NCI-H748 (cell line): ENCODE data around the gene ADAT3.
A peak's percentile ranks its signal among the peaks of the same experiment; 100 is the strongest.
"Not testable (repeated sequence)": the region's sequence is repeated elsewhere in the genome, so short reads cannot be mapped to it uniquely, and the experiment has no call there.

Experiments used
- DNase-seq: peaks from one replicate; lab custom pipeline; 2025; ENCODE audit not compliant: unreplicated experiment; lab: John Stamatoyannopoulos, UW

Gene ADAT3

DNA sequence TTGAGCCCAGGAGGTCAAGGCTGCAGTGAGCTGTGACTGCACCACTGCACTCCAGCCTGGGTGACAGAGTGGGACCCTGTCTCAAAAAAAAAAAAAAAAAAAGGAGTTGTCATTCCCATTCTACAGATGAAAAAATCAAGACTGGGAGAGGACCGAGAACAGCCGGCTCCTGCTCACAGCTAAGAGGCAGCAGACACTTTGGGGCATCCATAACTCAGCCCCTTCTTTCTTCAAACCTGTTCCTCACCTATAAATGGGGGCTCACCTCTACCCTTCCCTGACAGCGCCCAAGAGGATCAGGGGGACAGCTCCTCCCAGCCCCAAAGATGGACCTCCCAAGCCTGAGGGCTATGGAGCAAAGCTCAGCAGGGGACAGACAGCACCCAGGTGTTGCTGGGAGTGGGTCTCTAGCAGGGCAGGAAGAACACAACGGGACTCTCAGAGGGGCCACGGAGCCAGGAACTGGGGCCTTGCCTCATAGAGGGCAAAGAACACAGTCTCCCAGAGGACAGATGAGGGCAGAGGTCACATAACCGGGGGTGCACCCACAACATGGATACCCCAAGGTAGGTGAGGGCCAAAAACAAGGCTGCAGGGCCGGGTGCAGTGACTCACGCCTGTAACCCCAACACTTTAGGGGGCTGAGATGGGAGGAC lies 38.4 kb upstream of the ADAT3 start:
- DNase-seq = no peak

DNA sequence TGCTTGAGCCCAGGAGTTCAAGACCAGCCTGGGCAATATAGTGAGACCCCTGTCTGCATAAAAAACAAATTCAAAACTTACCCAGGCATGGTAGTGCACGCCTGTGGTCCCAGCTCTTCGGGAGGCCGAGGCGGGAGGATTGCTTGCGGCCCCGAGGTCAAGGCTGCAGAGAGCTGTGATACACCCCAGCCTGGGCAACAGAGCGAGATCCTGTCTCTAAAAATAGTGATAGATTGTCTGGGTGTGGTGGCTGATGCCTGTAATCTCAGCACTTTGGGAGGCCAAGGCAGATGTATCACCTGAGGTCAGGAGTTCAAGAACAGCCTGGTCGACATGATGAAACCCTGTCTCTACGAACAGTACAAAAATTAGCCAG lies 37.9 kb upstream of the ADAT3 start:
- no peak for DNase-seq

DNA sequence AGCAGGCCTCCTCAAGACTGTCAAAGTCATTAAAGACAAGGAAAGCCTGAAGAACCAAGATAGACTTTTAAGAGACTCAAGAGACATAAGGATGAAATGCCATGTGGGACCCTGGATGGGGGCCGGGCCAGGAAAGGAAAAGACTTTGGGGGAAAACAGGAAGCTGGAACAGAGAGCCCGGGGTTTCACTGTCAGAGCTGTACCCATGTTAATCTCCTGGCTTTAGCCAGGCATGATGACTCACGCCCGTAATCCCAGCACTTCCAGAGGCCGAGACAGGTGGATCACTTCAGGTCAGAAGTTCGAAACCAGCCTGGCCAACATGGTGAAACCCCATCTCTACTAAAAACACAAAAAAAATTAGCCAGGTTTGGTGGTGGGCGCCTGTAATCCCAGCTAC lies 36.2 kb upstream of the ADAT3 start:
- DNase-seq = no peak

DNA sequence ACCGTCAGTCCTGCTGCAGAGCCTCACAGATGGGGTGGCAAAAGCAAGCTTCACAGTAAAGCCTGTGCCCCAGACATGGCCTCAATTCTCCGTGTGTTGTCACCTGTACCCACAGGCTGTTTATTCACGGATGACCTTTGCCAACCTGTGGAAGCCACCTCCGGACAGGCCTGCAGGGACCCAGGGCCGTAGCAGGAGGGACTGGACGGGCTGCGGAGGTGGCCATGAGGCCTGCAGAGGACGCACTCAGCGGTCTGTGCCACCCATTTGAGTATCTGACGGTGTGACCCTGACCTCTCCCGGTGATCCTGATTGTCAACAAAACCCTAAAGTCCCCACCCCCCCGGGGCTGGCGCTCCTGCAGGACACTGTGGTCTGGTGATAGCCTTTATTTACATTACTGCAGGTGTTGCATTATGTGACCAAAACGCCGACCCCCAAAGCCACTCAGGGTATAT lies 34.0 kb upstream of the ADAT3 start:
- no peak for DNase-seq

DNA sequence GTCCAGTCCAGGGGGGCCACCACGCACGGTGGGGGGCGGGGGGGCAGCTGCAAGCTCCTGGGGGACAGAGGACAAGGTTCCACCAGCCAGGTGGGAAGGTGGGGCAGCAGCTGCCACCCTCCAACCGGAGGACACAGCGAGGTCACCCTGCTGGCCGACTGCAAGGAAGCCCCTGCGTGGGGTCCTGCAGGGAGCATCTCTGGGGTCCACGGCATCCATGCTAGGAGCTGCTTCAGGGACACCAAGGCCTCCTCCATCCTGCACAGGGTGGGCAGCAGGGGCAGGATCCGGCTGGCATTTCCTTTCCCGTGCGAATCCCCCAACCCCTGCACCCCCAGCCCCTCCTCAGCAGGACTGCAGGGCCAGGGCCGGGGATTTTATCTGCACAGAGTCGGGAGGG lies 33.6 kb upstream of the ADAT3 start:
- no peak for DNase-seq

DNA sequence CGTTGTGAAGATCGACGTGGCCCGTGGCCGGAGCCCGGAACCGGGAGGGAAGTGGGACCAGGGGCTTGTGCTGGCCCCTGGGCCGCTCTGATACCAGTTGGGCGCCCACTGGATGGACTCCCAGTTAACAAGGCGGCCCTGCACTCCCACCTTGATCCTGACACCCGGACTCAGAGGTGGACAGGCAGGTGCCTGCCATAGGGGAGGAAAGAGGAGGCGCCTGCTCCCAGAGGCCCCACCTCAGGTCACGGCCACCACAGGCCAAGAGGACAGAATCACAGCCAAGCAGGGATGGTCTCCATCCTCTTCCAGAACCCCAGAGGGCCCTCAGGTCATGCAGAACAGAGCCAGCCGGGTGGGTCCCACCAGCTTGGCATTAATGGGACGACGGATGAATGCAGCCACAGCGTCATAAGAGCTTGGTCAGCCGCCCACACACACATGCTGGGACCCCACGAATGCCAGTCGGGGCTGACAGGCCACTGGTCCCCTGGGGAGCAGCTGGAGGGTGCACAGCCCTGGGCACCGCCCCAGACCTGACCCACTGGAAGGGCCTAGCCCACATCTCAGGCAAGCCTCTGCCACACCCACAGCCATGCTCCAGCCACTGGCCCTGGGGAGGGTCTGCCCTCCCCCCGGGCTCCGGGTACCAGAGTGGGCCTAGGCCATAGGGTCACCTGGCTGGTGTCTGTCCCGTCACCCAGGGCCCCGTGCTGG lies 32.2 kb upstream of the ADAT3 start:
- DNase-seq = no peak

DNA sequence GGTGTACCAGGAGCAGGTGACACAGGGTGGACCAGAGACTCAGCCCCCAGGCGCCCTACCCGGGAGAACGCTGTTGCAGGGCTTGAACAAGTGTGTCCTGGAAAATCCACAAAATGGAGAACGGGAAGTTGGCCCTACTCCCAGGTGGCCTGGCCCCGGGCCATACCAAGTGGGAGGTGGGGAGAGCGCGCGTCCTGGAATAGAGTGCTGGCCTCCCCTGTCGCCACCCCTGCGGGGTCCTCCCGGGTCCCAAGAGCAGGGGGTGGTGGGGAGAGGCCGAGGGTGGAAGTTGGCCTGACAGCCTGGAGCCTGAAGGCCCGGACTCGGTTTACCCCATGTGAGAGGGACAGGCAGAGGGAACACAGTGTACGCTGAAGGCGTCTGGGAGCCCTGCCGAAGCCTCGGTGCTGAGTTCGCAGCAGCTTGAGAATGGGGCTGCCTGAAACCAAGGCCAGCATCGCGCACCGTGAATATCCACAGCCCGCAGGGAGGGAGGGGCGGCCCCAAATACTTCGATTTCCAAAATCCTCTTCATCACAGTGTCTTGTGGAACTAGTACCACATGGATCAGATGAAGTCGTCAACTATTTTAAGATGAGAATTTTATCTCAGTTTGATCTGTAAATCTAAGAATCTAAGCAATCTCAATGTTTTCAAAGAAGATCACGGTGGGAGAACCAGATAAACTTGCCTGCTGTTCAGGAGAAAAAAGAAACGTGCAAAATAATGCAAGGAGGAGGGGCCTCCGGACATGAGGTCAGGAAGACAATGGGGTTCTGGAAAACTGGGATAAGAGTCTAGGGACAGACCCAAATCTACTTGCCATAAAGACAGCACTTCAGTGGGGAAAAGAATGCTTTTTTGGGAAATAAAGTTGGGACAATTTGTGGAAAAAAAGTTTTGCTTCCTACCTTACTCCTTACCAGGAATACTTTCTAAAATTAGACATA lies 31.4 kb upstream of the ADAT3 start:
- DNase-seq = no peak

DNA sequence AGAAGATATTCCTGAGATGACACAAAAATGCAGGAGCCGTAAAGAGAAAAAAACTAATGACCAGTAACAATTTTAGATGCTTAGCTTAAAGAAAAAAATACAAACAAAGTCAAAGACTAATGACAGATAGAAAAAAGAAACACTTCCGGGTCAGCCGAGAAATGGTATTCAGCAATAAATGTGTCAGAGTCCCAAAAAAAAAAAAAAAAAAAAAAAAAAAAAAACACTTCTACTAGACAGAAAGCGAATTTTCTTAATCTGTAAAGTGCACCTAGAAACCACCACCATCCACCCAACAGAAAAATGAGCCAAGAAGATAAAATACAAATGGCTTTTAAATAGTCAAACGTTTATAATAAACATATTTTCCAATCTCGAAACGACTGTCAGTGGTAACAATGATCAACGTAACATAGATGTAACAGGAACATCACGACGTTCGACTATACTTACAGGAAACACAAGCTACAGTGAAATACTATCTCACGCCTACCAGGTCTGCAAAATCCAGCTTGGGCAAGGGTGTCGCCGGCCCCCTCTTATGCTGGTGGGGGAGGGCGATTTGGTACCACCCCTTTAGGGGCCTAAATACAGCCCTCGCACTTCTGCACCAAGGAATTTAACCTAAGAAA lies 30.5 kb upstream of the ADAT3 start:
- no peak for DNase-seq

DNA sequence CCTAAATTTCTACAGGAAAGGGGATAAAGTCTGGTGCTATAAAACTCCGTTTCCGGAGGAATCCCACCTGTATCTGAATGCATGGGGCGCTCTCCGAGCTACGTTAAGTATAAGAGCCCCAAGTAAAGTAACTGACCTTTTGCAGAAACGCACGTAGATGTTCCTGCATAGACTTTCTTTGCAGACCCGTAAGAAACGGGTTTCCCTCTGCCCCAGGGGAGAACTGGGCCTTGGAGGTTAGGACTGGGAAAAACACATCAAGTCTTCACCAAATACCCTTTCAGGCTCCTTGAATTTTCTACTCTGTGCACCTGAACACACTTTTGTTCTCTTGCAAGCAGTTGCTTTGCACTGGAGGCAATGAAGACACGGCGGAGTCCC lies 29.9 kb upstream of the ADAT3 start:
- not testable (repeated sequence) for DNase-seq

DNA sequence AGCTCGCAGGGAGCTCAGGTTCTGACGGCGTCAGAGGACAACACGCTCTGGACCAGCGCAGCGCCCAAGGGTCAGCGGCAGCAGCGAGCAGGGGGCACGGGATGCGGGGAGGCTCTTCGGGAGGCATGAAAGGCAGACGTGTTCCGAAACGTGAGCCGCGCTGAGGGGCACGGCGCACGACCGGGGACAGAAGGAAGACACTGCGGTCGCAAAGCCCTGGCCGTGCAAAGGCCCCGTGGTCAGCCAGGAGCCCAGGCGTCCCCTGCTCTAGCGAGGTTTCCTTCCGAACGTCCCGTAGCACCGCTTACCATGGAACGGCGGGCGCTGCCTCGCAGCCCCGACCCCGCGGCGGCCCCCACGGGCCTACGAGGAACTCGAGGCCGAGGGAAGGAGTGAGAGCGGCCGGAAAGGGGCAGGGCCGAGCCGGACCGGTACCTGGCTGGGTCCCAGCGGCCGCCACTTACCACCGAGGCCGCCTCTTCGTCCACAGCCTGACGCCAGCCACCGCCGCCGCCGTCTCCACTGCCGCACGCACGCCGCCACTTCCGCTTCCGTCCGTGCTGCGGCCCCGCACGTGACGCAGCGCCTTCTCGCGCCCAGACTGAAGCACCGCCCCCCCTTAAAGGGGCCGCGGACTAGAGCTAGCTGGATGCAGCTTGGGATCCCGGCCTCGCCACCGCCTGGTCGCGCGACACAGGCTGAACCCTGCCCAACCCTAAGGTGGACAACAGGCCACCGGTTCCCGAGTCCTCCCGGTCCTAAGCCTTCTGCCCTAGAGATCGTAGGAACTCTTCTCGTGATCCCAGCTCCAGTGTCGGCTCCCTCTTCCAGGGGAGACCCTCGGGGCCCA lies 29.3 kb upstream of the ADAT3 start:
- peak; percentile 89 for DNase-seq

DNA sequence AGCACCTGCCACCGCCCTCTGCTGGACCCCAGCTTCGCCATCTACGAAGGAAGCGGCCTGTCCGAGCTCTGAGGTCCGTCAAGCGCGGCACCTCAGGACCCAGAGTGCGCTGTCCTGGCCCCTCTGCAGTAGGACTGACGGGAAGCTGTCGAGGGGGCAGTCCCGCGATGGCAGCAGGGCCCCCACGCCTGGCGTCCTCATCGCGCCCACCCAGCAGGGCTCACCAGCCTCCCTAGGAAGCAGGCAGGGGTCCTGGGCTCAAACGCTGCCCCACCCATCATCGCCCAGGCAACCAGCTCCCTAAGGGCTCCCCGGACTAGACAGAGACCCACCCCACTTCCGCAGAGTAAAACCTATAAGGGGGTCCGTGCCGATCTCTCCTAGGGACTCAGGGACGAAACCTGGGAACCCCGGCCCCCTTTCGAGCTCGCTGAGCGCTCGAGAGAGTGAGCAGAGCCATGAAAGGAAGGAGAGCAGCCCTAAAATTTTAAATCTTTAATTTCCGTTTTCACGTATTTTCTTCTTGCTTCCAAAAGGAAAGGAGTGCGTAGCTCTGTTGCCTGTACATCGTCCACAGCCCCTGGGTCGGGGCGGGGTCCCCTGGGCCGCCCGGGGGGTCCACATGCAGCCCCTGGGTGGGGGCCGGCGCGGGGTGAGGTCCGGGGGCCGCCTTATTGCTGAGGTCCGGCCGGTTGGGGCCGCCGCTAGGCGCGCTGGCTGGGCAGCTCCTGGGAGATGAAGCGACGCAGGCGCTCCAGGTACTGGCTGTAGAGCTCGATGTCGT lies 28.5 kb upstream of the ADAT3 start:
- peak; percentile 56 for DNase-seq

DNA sequence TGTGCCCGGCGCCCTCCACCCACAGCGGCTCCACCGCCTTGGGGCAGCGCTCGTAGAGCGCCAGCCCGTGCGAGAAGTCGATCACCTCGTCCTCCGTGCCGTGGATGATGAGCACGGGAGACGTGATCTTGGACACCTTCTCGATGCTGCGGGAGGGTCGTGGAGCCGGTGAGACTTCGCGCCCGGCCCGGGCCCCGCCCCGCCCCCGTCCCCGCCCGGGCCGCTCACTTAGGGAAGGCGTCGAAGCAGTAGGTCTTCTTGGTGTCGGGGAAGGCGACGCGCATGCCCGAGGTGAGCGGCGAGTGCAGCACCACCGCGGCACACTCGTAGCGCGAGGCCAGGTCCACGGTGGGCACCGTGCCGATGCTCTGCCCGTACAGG lies 27.9 kb upstream of the ADAT3 start:
- DNase-seq = peak; percentile 24

DNA sequence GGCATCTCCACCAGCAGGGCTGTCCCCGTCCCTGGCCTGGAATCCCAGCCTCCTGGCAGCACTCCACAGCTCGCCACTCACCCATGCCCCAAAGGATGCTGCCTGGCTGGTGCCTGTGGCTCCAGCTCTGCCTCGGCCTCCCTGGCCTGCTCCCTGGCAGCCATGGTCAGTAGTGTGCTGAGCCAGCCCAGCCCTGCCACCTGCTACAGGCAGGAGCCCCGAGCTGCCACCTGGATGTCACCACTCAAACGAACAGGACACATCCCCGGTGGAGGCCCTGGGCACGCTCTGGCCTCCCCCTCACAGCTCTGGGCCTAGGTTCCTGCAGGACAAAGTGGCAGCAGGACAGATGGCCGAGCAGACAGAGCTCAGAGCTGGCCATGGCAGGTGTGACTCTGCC lies 26.6 kb upstream of the ADAT3 start:
- not testable (repeated sequence) for DNase-seq

DNA sequence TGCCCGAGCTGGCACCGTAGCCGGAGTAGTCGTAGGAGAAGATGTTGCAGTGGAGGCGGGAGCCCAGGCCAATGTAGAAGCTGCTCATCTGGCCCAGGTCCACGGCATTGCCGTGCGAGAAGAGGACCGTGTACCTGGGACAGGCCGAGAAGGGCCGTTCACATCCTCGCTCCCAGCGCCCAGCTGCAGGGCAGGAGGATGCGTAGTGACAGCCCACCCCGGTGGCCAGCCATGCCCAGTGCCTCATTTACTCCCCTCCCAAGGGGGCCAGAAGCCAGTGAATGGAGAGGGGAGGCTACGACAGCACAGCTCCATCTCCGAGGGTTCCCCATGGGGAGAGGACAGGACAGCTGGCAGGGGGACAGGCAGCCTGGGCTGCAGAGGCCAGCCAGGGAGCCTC lies 25.2 kb upstream of the ADAT3 start:
- not testable (repeated sequence) for DNase-seq

DNA sequence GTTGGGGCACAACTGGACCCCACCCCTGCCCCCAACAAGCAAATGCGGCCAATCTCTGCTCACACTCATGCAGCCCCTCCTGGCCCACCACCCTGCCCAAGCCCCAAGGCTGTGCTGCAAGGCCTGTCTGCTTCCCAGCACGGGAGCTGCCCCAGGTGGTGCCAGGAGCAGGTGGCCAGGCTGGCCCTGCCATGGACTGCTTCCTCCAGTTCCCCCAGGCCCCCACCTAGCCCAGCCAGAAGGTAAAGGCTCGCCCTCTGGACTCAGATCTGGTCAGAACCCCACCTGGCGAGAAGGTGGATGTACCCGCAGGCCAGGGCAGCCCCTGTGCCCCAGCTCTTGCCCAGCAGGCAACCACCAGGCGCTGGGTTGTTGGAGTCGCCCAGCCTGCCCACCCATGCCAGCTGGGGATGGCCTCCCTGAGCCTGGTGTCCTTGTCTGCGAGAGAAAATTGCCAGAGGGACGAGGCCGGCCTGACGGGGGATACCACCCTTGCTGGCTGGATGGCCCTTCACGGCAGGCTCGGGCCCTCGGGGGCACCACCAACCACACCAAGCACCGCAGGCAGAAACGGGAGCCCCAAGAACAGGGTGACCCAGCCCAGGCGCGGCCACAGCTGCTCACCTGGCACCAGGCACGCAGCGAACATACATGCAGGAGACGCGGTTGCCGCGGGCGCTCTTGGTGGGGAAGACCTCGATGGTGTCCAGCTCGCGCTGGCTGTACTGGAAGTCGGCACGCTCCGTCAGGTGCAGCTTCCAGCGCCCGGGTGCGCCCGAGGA lies 24.4 kb upstream of the ADAT3 start:
- no peak for DNase-seq

DNA sequence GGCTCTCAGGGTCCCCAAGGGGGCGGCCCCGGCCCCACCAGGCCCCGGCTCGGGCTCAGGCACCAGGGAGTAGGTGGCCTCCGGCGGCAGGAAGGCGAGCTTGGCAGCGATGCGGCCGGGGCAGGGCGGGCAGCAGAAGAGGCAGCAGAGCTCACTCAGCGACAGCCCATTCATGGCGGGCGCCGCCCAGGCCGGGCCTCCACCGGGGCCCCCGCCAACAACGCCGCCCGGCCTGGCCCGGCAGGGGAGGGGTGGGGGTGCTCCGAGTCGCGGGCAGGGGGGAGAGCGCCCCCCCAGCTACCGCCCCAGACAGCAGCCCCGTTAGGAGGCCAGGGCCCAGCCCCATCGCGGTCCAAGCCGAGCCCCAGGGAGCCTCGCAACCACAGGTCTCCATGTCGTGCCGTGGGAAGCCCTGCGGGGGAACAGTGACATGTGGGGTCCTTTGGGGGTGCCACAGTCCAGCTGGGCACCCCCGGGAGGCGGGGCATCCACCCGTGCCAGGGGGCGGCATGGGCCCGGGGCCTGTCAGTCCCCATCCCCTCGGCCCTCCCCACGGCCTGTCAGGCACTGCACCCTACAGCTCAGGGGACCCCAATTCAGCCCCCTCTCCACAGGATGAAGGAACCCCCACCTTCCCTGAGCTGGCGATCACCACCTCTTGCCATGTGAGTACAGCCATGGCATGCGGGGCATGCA lies 23.7 kb upstream of the ADAT3 start:
- not testable (repeated sequence) for DNase-seq

DNA sequence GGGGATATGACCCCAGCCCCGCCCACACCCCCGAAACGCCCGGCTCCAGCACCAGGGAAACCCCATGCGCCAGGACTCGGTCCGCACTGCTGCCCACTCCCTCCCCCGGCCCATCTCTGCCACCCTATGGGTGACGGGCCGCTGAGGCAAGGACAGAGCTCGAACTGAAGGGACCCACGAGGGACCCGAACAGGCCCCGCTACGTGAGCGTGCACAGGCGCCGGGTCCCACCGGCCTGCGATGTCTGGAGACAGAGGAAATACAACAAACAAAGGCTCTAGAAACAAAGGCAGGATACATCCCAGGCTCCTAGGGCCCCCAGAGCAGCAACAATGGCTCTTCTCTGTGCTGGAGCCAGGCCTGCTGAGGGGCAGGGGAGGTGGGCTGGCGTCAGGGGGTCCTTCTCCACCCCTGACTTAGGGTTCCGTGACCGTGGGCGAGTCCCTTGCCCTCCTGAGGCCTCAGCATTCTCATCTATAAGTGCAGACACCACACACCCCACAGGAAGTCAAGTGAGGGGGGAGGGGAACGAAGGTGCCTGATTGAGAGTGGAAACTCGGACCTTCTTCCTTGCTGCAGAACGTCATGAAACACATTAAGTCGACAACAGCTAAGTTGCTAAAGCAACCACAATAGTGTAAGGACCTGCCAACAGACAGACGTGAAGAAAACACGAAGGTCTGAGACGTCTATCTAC lies 23.0 kb upstream of the ADAT3 start:
- DNase-seq = no peak
